HEK293 (cell line): ENCODE results near the gene TRNAU1AP.

Source experiments
- CTCF ChIA-PET: fragments of 350-600 bp; formaldehyde crosslinking; extraction: SDS; loops from one replicate; lab custom pipeline; 2021; ENCODE audit warnings: antibody characterized with exemption; lab: Yijun Ruan, JAX
- POLR2A ChIA-PET: fragments of 300-600 bp; formaldehyde crosslinking; extraction: SDS; loops from one replicate; lab custom pipeline; 2020; ENCODE audit warnings: antibody characterized with exemption, inconsistent platforms; lab: Yijun Ruan, JAX
- H3K27ac ChIP-seq: fragments of 200-500 bp; sonication (Bioruptor generic); 2 replicates; pipeline ENCODE4 v1.5.1; 2014; ENCODE audit warnings: low read depth, low read length, control low read depth, inconsistent platforms; ENCODE audit errors: extremely low read depth
- H3K36me3 ChIP-seq, 2 experiments: fragments of 200-500 bp in 1 of 2; sonication (Bioruptor generic) in 1 of 2; 1 replicate in 1 of 2; 2 replicates in 1 of 2; pipeline ENCODE4 v1.5.1; 2014 to 2017; ENCODE audit warnings: inconsistent platforms in 2 of 2, low read length in 2 of 2; ENCODE audit not compliant: control insufficient read depth in 2 of 2, insufficient read depth in 1 of 2
- H3K4me1 ChIP-seq: fragments of 200-500 bp; sonication (Bioruptor generic); 2 replicates; pipeline ENCODE4 v1.5.1; 2014; ENCODE audit warnings: mild to moderate bottlenecking, low read length, inconsistent platforms; ENCODE audit not compliant: control insufficient read depth, insufficient read depth
- H3K4me3 ChIP-seq: 2 replicates; pipeline ENCODE4 v1.5.1; 2011; ENCODE audit warnings: low read depth, mild to moderate bottlenecking, control low read depth, low read length, moderate library complexity
- H3K9me3 ChIP-seq: fragments of 200-500 bp; sonication (Bioruptor generic); 2 replicates; pipeline ENCODE4 v1.5.1; 2014; ENCODE audit warnings: low read depth, low read length, inconsistent platforms; ENCODE audit not compliant: control insufficient read depth, insufficient read depth
- PATZ1 ChIP-seq: fragments of 450-650 bp; formaldehyde crosslinking; IDR thresholded peaks from 2 replicates; pipeline ENCODE4 v1.5.1; 2016; ENCODE audit warnings: missing biosample characterization, missing genetic modification characterization
- ZNF133 ChIP-seq: fragments of 450-650 bp; formaldehyde crosslinking; IDR thresholded peaks from 2 replicates; pipeline ENCODE4 v1.5.1; 2016; ENCODE audit warnings: missing biosample characterization, missing genetic modification characterization
- ZNF157 ChIP-seq: fragments of 450-650 bp; formaldehyde crosslinking; IDR thresholded peaks from 2 replicates; pipeline ENCODE4 v1.5.1; 2016; ENCODE audit warnings: missing biosample characterization, missing genetic modification characterization
- ZNF302 ChIP-seq: fragments of 450-650 bp; formaldehyde crosslinking; IDR thresholded peaks from 2 replicates; pipeline ENCODE4 v1.5.1; 2016; ENCODE audit warnings: missing biosample characterization, missing genetic modification characterization, low read depth
- ZNF335 ChIP-seq: fragments of 450-650 bp; formaldehyde crosslinking; conservative IDR thresholded peaks from 2 replicates; pipeline ENCODE4 v1.5.1; 2016; ENCODE audit warnings: missing biosample characterization, missing genetic modification characterization
- ZNF843 ChIP-seq: fragments of 450-650 bp; formaldehyde crosslinking; IDR thresholded peaks from 2 replicates; pipeline ENCODE4 v1.5.1; 2016; ENCODE audit warnings: missing biosample characterization, missing genetic modification characterization
- TF ChIP-seq, protein P1 (sequence below): fragments of 450-650 bp; formaldehyde crosslinking; IDR thresholded peaks from 2 replicates; pipeline ENCODE4 v1.5.1; 2016; ENCODE audit warnings: missing biosample characterization, missing genetic modification characterization, borderline replicate concordance

TRNAU1AP gene

GRCh38 chr1:28613175-28613574, 60.3 kb downstream of the TRNAU1AP start:
- ChIA-PET POLR2A (no interaction called here), CTCF (interaction anchor here (0.6 to 1.2 kb wide), 2 partner anchors 264 to 502 kb away, joined by 3 to 4 read pairs; no protein-coding TSS in a partner anchor)
- no peak overlapping the region for H3K4me3 ChIP-seq
- H3K4me1 ChIP-seq: no peaks in the 10 kb centered on the region
- no peak overlapping the region for H3K27ac ChIP-seq
- no peaks in the 10 kb centered on the region for H3K9me3 ChIP-seq
- H3K36me3 ChIP-seq: peaks cover 8 to 69% of the 10 kb centered on the region in 2 experiments
- TF ChIP-seq ZNF335 (tag by site-specific recombination) (no peak), ZNF157 (no peak), ZNF133 (tag by site-specific recombination) (no peak), PATZ1 (tag by site-specific recombination) (no peak), ZNF302 (no peak), ZNF843 (tag by site-specific recombination) (no peak)
- TF ChIP-seq, protein P1, sequence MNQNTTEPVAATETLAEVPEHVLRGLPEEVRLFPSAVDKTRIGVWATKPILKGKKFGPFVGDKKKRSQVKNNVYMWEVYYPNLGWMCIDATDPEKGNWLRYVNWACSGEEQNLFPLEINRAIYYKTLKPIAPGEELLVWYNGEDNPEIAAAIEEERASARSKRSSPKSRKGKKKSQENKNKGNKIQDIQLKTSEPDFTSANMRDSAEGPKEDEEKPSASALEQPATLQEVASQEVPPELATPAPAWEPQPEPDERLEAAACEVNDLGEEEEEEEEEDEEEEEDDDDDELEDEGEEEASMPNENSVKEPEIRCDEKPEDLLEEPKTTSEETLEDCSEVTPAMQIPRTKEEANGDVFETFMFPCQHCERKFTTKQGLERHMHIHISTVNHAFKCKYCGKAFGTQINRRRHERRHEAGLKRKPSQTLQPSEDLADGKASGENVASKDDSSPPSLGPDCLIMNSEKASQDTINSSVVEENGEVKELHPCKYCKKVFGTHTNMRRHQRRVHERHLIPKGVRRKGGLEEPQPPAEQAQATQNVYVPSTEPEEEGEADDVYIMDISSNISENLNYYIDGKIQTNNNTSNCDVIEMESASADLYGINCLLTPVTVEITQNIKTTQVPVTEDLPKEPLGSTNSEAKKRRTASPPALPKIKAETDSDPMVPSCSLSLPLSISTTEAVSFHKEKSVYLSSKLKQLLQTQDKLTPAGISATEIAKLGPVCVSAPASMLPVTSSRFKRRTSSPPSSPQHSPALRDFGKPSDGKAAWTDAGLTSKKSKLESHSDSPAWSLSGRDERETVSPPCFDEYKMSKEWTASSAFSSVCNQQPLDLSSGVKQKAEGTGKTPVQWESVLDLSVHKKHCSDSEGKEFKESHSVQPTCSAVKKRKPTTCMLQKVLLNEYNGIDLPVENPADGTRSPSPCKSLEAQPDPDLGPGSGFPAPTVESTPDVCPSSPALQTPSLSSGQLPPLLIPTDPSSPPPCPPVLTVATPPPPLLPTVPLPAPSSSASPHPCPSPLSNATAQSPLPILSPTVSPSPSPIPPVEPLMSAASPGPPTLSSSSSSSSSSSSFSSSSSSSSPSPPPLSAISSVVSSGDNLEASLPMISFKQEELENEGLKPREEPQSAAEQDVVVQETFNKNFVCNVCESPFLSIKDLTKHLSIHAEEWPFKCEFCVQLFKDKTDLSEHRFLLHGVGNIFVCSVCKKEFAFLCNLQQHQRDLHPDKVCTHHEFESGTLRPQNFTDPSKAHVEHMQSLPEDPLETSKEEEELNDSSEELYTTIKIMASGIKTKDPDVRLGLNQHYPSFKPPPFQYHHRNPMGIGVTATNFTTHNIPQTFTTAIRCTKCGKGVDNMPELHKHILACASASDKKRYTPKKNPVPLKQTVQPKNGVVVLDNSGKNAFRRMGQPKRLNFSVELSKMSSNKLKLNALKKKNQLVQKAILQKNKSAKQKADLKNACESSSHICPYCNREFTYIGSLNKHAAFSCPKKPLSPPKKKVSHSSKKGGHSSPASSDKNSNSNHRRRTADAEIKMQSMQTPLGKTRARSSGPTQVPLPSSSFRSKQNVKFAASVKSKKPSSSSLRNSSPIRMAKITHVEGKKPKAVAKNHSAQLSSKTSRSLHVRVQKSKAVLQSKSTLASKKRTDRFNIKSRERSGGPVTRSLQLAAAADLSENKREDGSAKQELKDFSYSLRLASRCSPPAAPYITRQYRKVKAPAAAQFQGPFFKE: no peak
